SU-DHL-6 (cell line): ENCODE data around the gene SFT2D3.

ENCODE experiments used
- EZH2phosphoT487 ChIP-seq: fragments of 200-600 bp; sonication (generic), shearing (Covaris generic); conservative IDR thresholded peaks from 2 replicates; pipeline ENCODE4 v1.6.1; 2018; ENCODE audit warnings: mild to moderate bottlenecking, antibody characterized with exemption, low read length, moderate library complexity, mixed read lengths
- TF ChIP-seq, protein P1 (sequence below): fragments of 200-600 bp; sonication (generic); IDR thresholded peaks from one replicate; pipeline ENCODE4 v1.5.1; 2017; ENCODE audit warnings: antibody characterized with exemption, mild to moderate bottlenecking, low read length, moderate library complexity; ENCODE audit not compliant: insufficient read depth, poor library complexity, severe bottlenecking

DNA sequence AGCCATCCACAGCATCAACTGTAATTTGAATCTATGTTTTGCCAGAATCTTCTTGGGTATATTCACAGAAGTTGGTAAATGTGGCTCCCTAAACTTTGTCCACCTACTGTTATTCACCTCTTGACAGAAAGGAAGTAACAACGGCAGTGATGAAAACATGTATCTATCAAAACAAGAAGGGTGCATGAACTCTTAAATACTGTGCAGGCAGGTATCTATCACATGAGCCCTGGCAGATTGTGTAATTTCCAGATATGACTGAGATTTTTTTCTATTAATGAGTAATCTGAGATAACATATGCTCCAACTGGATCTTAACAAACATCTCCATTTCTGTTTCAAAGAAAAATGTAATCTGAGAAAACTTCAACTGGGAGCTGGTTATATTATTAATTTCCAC lies 36.6 kb downstream of the SFT2D3 start:
- TF ChIP-seq, protein P1, sequence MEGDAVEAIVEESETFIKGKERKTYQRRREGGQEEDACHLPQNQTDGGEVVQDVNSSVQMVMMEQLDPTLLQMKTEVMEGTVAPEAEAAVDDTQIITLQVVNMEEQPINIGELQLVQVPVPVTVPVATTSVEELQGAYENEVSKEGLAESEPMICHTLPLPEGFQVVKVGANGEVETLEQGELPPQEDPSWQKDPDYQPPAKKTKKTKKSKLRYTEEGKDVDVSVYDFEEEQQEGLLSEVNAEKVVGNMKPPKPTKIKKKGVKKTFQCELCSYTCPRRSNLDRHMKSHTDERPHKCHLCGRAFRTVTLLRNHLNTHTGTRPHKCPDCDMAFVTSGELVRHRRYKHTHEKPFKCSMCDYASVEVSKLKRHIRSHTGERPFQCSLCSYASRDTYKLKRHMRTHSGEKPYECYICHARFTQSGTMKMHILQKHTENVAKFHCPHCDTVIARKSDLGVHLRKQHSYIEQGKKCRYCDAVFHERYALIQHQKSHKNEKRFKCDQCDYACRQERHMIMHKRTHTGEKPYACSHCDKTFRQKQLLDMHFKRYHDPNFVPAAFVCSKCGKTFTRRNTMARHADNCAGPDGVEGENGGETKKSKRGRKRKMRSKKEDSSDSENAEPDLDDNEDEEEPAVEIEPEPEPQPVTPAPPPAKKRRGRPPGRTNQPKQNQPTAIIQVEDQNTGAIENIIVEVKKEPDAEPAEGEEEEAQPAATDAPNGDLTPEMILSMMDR: no peak
- no peak for TF ChIP-seq EZH2phosphoT487
